PFSK-1 (cell line): Measurements from ENCODE around the gene MAP2K5.

Experiments used
- FOXP2 ChIP-seq: optimal IDR thresholded peaks from 2 replicates; pipeline ENCODE3; 2011; ENCODE audit warnings: borderline replicate concordance, control low read depth, inconsistent platforms; ENCODE audit not compliant: insufficient read depth; ENCODE audit errors: extremely low read length, extremely low read depth
- POLR2AphosphoS5 ChIP-seq: IDR thresholded peaks from 2 replicates; pipeline ENCODE4 v1.6.1; 2012; ENCODE audit warnings: low read depth, mild to moderate bottlenecking, control low read depth, low read length, moderate library complexity
- REST ChIP-seq, 2 experiments: IDR thresholded peaks; 2 replicates each; pipeline versions ENCODE4 v1.6.1 to v1.8.0; 2011 to 2012; ENCODE audit warnings: low read depth in 2 of 2, low read length in 2 of 2, control low read depth in 1 of 2, inconsistent platforms in 1 of 2, mild to moderate bottlenecking in 1 of 2, moderate library complexity in 1 of 2; ENCODE audit not compliant: insufficient read depth in 1 of 2
- SIN3A ChIP-seq: IDR thresholded peaks from 2 replicates; pipeline ENCODE4 v1.6.1; 2012; ENCODE audit warnings: mild to moderate bottlenecking, low read length, moderate library complexity, borderline replicate concordance; ENCODE audit not compliant: insufficient read depth
- TAF1 ChIP-seq: IDR thresholded peaks from 2 replicates; pipeline ENCODE4 v1.6.1; 2012; ENCODE audit warnings: low read length, control low read depth, borderline replicate concordance; ENCODE audit not compliant: insufficient read depth

MAP2K5 gene

GRCh38 chr15:67515557-67515956 lies 26.9 kb upstream of the MAP2K5 start:
- TF ChIP-seq REST (IDR thresholded peaks at IDR 0.05; ENCODE audit: insufficient read depth in 1 of 2, low read depth in 2 of 2, low read length in 2 of 2) (no peak), TAF1 (no peak), SIN3A (no peak), POLR2AphosphoS5 (no peak), FOXP2 (no peak)

- TF ChIP-seq POLR2AphosphoS5 (no peak), REST (IDR thresholded peaks at IDR 0.05; ENCODE audit: insufficient read depth in 1 of 2, low read depth in 2 of 2, low read length in 2 of 2) (no peak), FOXP2 (no peak), TAF1 (no peak), SIN3A (no peak)
These were observed 22.0 kb upstream of the MAP2K5 start for GRCh38 chr15:67520321-67521028.

GRCh38 chr15:67521029-67521782 lies 21.3 kb upstream of the MAP2K5 start, which contains the start of gene C15orf61:
Gene C15orf61 (plus strand): TSS chr15:67521131. CDS start chr15:67521249, 118 bp downstream.
- 0 out of 4 replicates have a peak, but pooled peaks of 1 of the 2 experiments have one; percentile 11 for TF ChIP-seq REST (IDR thresholded peaks at IDR 0.05; ENCODE audit: insufficient read depth in 1 of 2, low read depth in 2 of 2, low read length in 2 of 2)
- TF ChIP-seq SIN3A, result 0 out of 2 replicates have a peak, but pooled peaks have one; percentile 28
- peak; percentile 62; the same call in 1 of the 2 replicates for TF ChIP-seq POLR2AphosphoS5
- peak; percentile 35; the same call in 1 of the 2 replicates for TF ChIP-seq TAF1
- TF ChIP-seq FOXP2, result peak; percentile 86

- TF ChIP-seq REST (IDR thresholded peaks at IDR 0.05; ENCODE audit: insufficient read depth in 1 of 2, low read depth in 2 of 2, low read length in 2 of 2) (no peak), TAF1 (no peak), FOXP2 (no peak), SIN3A (no peak), POLR2AphosphoS5 (no peak)
These were observed 20.5 kb upstream of the MAP2K5 start for GRCh38 chr15:67521783-67522568.
